Suprapubic skin (tissue), 3 donors: ENCODE data around the gene CMSS1.

Source experiments
- EP300 ChIP-seq: sonication (generic); formaldehyde crosslinking; IDR thresholded peaks from one replicate; pipeline ENCODE4 v1.6.1; 2017; ENCODE audit warnings: antibody characterized with exemption
- POLR2A ChIP-seq, 2 donors: fragments of 450-650 bp; IDR thresholded peaks; one replicate each; pipeline ENCODE4 v1.6.1; 2017; ENCODE audit warnings: antibody characterized with exemption in 2 of 2, mild to moderate bottlenecking in 2 of 2, moderate library complexity in 2 of 2
- TF ChIP-seq, protein P1 (sequence below), 2 donors: fragments of 200-600 bp in 1 of 2; fragments of 450-650 bp in 1 of 2; sonication (generic) in 1 of 2; IDR thresholded peaks; one replicate each; pipeline ENCODE4 v1.5.1; 2016 to 2019; ENCODE audit warnings: antibody characterized with exemption in 2 of 2, mild to moderate bottlenecking in 1 of 2, moderate library complexity in 1 of 2

DNA sequence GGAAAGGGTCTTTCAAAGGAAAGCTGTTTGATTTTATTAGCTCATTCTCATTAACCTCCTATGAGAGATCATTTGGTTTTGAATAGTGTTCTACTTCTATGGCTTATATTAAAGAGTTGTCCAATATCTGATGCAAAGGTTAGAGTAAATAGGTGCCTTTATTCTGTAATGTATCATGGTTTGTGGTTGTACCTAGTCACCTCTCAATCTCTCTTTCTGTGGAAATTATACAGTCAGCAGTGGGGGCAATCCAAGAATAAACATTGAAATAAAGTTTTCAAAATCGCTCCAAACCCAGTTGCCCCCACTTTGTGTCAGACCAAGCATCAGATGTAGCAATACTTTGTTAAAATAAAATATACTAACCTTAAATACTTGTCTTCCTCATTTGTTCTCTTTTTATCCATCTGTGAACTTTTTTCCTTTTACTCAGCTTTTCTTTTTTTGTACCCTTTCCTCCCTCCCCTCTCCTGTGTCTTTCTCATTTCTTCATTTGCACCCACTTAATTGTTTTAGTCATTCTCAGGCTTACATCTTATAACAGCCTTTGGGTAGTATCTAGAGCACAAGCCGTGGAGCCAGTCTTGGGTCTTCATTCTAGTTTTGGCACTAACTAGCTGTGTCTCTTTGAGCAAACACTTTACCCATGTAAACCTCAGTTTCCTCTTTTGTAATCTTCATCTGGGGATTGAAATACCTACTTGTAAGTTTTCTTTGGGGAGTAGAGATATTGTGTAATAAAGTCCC lies 16.7 kb downstream of the CMSS1 start:
- TF ChIP-seq POLR2A (IDR thresholded peaks at IDR 0.05) (no peak), EP300 (no peak)
- TF ChIP-seq, protein P1, sequence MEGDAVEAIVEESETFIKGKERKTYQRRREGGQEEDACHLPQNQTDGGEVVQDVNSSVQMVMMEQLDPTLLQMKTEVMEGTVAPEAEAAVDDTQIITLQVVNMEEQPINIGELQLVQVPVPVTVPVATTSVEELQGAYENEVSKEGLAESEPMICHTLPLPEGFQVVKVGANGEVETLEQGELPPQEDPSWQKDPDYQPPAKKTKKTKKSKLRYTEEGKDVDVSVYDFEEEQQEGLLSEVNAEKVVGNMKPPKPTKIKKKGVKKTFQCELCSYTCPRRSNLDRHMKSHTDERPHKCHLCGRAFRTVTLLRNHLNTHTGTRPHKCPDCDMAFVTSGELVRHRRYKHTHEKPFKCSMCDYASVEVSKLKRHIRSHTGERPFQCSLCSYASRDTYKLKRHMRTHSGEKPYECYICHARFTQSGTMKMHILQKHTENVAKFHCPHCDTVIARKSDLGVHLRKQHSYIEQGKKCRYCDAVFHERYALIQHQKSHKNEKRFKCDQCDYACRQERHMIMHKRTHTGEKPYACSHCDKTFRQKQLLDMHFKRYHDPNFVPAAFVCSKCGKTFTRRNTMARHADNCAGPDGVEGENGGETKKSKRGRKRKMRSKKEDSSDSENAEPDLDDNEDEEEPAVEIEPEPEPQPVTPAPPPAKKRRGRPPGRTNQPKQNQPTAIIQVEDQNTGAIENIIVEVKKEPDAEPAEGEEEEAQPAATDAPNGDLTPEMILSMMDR (IDR thresholded peaks at IDR 0.05): no peak
